GM18520 (cell line): ENCODE measurements around the gene SLC49A4.
A peak's percentile ranks its signal among the peaks of the same experiment; 100 is the strongest.

Experiments used
- ATAC-seq: cut with Tn5 transposase; IDR thresholded peaks from one replicate; pipeline ENCODE4 v1.9.1; 2021; ENCODE audit not compliant: unreplicated experiment

The SLC49A4 gene

GRCh38 chr3:122784436-122784835 is 10.4 kb upstream of the SLC49A4 start:
- no peak for ATAC-seq

GRCh38 chr3:122785231-122785630 is 9.6 kb upstream of the SLC49A4 start:
- no peak for ATAC-seq

- no peak for ATAC-seq
Measured at GRCh38 chr3:122786066-122786465, 8.8 kb upstream of the SLC49A4 start.

GRCh38 chr3:122787872-122788271 is 7.0 kb upstream of the SLC49A4 start:
- ATAC-seq, result no peak

- no peak for ATAC-seq
Measured at GRCh38 chr3:122789585-122790273, 5.1 kb upstream of the SLC49A4 start.

- peak; percentile 42 for ATAC-seq
Measured at GRCh38 chr3:122793568-122794416, 1.1 kb upstream of the SLC49A4 start, which contains the start of gene HSPBAP1. Gene HSPBAP1 (minus strand): TSS chr3:122793831. CDS start chr3:122793680, 151 bp downstream.

- no peak for ATAC-seq
Measured at GRCh38 chr3:122794483-122794778, 438 bp upstream of the SLC49A4 start.

GRCh38 chr3:122795674-122796195 is 866 bp downstream of the SLC49A4 start:
- no peak for ATAC-seq

GRCh38 chr3:122797291-122797690 is 2.4 kb downstream of the SLC49A4 start:
- no peak for ATAC-seq

- no peak for ATAC-seq
Measured at GRCh38 chr3:122799322-122799721, 4.5 kb downstream of the SLC49A4 start.

GRCh38 chr3:122800031-122800430 is 5.2 kb downstream of the SLC49A4 start:
- ATAC-seq, result no peak

- ATAC-seq, result no peak
Measured at GRCh38 chr3:122800706-122801237, 5.9 kb downstream of the SLC49A4 start.

- no peak for ATAC-seq
Measured at GRCh38 chr3:122802323-122802722, 7.5 kb downstream of the SLC49A4 start.

- ATAC-seq, result no peak
Measured at GRCh38 chr3:122803977-122804376, 9.1 kb downstream of the SLC49A4 start.

- ATAC-seq, result no peak
Measured at GRCh38 chr3:122810734-122811133, 15.9 kb downstream of the SLC49A4 start.

GRCh38 chr3:122816587-122816986 is 21.7 kb downstream of the SLC49A4 start:
- ATAC-seq, result no peak

GRCh38 chr3:122824465-122825381 is 29.9 kb downstream of the SLC49A4 start:
- ATAC-seq, result no peak

GRCh38 chr3:122825460-122825859 is 30.6 kb downstream of the SLC49A4 start:
- ATAC-seq, result no peak

- ATAC-seq, result no peak
Measured at GRCh38 chr3:122826278-122826677, 31.4 kb downstream of the SLC49A4 start.

- ATAC-seq, result no peak
Measured at GRCh38 chr3:122828281-122828680, 33.4 kb downstream of the SLC49A4 start.

GRCh38 chr3:122835590-122835989 is 40.7 kb downstream of the SLC49A4 start:
- no peak for ATAC-seq
